Erythroblast (primary cell): ENCODE data around the gene PIM2.

ENCODE experiments used
- GATA1 ChIP-seq: IDR thresholded peaks from 2 replicates; pipeline ENCODE4 v1.6.1; 2011; ENCODE audit warnings: low read depth, mild to moderate bottlenecking, control low read depth, low read length, moderate library complexity
- POLR2A ChIP-seq: IDR thresholded peaks from 2 replicates; pipeline ENCODE4 v1.6.1; 2011; ENCODE audit warnings: mild to moderate bottlenecking, low read length

- TF ChIP-seq POLR2A = peak; percentile 28
- TF ChIP-seq GATA1 = no peak
Measured at GRCh38 chrX:48891402-48892288, 27.2 kb downstream of the PIM2 start.
